Epithelial cell of esophagus (primary cell): ENCODE results near the gene OR13J1.
A peak's percentile ranks its signal among the peaks of the same experiment; 100 is the strongest.

Experiments used
- DNase-seq: peaks from one replicate; pipeline ENCODE4 v3.0.0; 2010; ENCODE audit warnings: low read depth
- H3K4me3 ChIP-seq: 2 replicates; pipeline ENCODE4 v1.5.1; 2011; ENCODE audit warnings: mild to moderate bottlenecking, low read length, control low read depth
- TF ChIP-seq, protein P1 (sequence below): IDR thresholded peaks from 2 replicates; pipeline ENCODE4 v1.5.1; 2011; ENCODE audit warnings: low read depth, mild to moderate bottlenecking, low read length, control low read depth, inconsistent platforms; ENCODE audit not compliant: insufficient read depth; ENCODE audit errors: missing control alignments

OR13J1 gene

DNA sequence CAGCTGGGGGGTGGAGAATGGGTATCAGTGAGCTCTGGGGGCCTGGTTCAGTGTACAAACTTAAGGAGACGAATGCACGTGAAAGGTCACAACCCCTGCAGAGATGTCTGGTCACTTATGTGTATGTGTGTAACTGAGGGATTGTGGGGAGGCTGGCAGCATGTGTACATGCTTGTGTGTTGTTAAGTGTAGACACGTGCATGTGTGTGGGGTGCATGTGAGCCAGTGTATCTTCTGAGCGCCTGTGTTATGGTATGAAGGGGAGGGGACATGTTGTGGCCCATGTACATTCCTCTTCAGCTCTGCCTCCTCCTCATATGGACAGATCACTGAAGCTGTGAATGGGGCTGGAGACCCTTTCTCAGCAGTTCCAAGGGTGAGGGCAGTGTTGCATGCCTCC is 39.2 kb downstream of the OR13J1 start:
- no peak for DNase-seq
- TF ChIP-seq, protein P1, sequence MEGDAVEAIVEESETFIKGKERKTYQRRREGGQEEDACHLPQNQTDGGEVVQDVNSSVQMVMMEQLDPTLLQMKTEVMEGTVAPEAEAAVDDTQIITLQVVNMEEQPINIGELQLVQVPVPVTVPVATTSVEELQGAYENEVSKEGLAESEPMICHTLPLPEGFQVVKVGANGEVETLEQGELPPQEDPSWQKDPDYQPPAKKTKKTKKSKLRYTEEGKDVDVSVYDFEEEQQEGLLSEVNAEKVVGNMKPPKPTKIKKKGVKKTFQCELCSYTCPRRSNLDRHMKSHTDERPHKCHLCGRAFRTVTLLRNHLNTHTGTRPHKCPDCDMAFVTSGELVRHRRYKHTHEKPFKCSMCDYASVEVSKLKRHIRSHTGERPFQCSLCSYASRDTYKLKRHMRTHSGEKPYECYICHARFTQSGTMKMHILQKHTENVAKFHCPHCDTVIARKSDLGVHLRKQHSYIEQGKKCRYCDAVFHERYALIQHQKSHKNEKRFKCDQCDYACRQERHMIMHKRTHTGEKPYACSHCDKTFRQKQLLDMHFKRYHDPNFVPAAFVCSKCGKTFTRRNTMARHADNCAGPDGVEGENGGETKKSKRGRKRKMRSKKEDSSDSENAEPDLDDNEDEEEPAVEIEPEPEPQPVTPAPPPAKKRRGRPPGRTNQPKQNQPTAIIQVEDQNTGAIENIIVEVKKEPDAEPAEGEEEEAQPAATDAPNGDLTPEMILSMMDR: no peak

DNA sequence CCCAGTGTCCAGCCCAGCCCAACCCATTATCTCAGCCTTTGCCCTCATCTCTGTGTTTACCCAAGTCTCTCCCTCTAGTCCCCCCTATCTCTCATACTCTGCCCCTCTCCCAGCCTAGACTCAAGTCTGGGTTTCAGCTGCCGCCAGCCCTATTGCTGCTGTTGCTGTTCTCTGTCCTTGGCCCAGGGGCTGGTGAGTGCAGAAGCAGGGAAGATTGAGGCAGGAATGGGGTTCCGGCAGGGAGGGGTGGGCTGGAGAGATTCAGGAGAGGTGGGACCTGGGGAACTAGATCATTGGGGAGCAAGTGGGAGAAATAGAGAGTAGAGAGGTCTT is 40.5 kb downstream of the OR13J1 start:
- no peak for DNase-seq
- H3K4me3 ChIP-seq: peak overlapping the region; percentile 81
- TF ChIP-seq, protein P1: no peak

More for the DNA sequence above, 39.2 kb downstream of the OR13J1 start:
- no peak overlapping the region for H3K4me3 ChIP-seq

DNA sequence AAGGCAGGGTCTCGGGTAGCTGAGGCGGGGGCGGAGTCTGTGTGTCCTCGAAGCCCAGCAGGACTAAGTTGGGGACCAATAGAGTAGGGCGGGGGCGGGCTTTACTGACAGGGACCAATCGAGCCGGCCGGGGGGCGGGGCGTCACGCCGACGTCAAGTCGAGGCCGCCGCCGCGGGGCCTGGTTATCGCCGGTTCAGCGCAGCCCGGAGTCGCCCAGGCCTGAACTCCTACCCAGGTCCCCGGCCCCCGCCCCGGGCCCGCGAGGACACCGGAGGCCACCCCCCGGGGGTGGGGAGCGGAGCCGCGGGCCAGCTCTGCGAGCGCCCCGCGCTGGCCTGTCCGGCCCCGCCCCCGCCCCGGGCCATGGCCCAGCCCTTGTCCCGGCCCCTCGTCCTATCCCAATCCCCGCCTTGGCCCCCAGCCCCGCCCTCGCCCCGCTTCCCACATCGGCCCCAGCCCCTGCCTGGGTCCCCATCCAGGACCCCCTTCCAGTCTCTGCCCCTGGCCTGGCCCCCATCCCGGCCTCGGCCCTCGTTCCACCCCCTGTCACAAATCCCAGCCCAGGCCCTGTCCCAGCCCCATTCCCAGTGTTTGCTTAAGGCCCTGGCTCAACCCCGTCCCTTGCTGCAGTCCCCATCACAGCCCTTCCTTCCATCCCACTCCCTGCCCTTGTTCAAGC is 41.0 kb downstream of the OR13J1 start, which contains the start of gene TMEM8B:
Gene TMEM8B, plus strand, starts transcription at position 145 of the 680 bp plus-strand sequence. Its CDS starts 220 bp downstream, at position 365.
- peak; percentile 93 for DNase-seq
- peak within 1 kb of the TSS; percentile 81 for H3K4me3 ChIP-seq
- TF ChIP-seq, protein P1: no peak

GRCh38 chr9:35828716-35829083 is 41.5 kb downstream of the OR13J1 start, which contains the start of gene FAM221B:
Gene FAM221B, minus strand, starts transcription at chr9:35828732. Its CDS starts 2,571 bp downstream, at chr9:35826161.
- TF ChIP-seq, protein P1: no peak
- peak; percentile 5 for DNase-seq
- H3K4me3 ChIP-seq: peak within 1 kb of the TSS; percentile 81

DNA sequence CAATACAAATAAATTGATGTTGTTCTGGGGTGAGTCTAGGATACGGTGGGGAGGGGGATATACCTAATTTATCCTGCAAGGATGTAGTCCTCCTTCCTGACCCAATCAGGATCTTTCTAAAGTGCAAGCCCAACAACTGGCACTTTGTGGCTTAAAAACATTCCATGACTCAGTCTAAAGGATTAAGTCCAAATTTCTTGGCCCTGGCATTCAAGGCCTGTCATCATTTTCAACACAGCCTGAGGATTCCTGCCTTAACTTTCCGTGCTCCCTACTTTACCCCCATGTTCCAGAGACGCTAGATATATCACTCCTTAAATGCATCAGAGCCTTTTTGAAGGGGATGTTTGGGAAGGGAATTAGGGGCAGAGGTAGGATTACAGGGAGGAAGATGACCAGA is 42.7 kb downstream of the OR13J1 start:
- peak; percentile 43 for DNase-seq
- no peak overlapping the region for H3K4me3 ChIP-seq
- TF ChIP-seq, protein P1: no peak

- no peak overlapping the region for H3K4me3 ChIP-seq
- TF ChIP-seq, protein P1: peak; percentile 78
- peak; percentile 82 for DNase-seq
Measured at GRCh38 chr9:35826071-35826701, 44.0 kb downstream of the OR13J1 start.
